ENCODE data around the gene OXLD1.
"Not testable (repeated sequence)": the region's sequence is repeated elsewhere in the genome, so short reads cannot be mapped to it uniquely, and the experiment has no call there.

Gene OXLD1

GRCh38 chr17:81640011-81640410, 26.4 kb downstream of the OXLD1 start:
- Histone ChIP-seq H3K27me3 (ENCODE audit: control insufficient read depth, insufficient read depth, low read length, poor library complexity, severe bottlenecking) (no peaks in the 10 kb centered on the region), H3K9me3 (ENCODE audit: control insufficient read depth, low read length) (no peaks in the 10 kb centered on the region), H3K36me3 (ENCODE audit: control insufficient read depth, insufficient read depth, low read length) (no peaks in the 10 kb centered on the region), H3K4me1 (ENCODE audit: control insufficient read depth, insufficient read depth, low read length) (peaks cover 7% of the 10 kb centered on the region), H3K27ac (ENCODE audit: insufficient read depth, low read depth, low read length, poor library complexity, severe bottlenecking) (no peak overlapping the region), H3K4me3 (ENCODE audit: insufficient read depth, low read depth, low read length) (no peak overlapping the region)
- WGBS, 2 experiments: 92 to 93% methylated on average over 9 of the region's 9 CpGs

- 91 to 94% methylated on average over 4 of the region's 4 CpGs for WGBS, 2 experiments
Observed at GRCh38 chr17:81638683-81639082, 27.7 kb downstream of the OXLD1 start.

GRCh38 chr17:81636505-81637288, 29.7 kb downstream of the OXLD1 start, which contains the start of the genes NPLOC4 and TSPAN10:
Gene NPLOC4, minus strand, starts transcription at chr17:81637112. Its CDS starts 182 bp downstream, at chr17:81636930.
Gene TSPAN10, plus strand, starts transcription at chr17:81637196. Its CDS starts 5,217 bp downstream, at chr17:81642413.
- Histone ChIP-seq H3K36me3 (ENCODE audit: control insufficient read depth, insufficient read depth, low read length) (no peaks in the 10 kb centered on the region), H3K4me3 (ENCODE audit: insufficient read depth, low read depth, low read length) (peak within 1 kb of the TSS; percentile 97), H3K27ac (ENCODE audit: insufficient read depth, low read depth, low read length, poor library complexity, severe bottlenecking) (peak within 1 kb of the TSS; percentile 79), H3K9me3 (ENCODE audit: control insufficient read depth, low read length) (no peaks in the 10 kb centered on the region), H3K27me3 (ENCODE audit: control insufficient read depth, insufficient read depth, low read length, poor library complexity, severe bottlenecking) (no peaks in the 10 kb centered on the region), H3K4me1 (ENCODE audit: control insufficient read depth, insufficient read depth, low read length) (peaks cover 7% of the 10 kb centered on the region)
- WGBS, 2 experiments: 0% methylated on average over 77 of the region's 77 CpGs

More at GRCh38 chr17:81638683-81639082, 27.7 kb downstream of the OXLD1 start:
- Histone ChIP-seq H3K4me3 (ENCODE audit: insufficient read depth, low read depth, low read length) (no peak overlapping the region), H3K4me1 (ENCODE audit: control insufficient read depth, insufficient read depth, low read length) (peaks cover 7% of the 10 kb centered on the region), H3K27me3 (ENCODE audit: control insufficient read depth, insufficient read depth, low read length, poor library complexity, severe bottlenecking) (no peaks in the 10 kb centered on the region), H3K36me3 (ENCODE audit: control insufficient read depth, insufficient read depth, low read length) (no peaks in the 10 kb centered on the region), H3K27ac (ENCODE audit: insufficient read depth, low read depth, low read length, poor library complexity, severe bottlenecking) (no peak overlapping the region), H3K9me3 (ENCODE audit: control insufficient read depth, low read length) (no peaks in the 10 kb centered on the region)

- Histone ChIP-seq H3K27ac (ENCODE audit: insufficient read depth, low read depth, low read length, poor library complexity, severe bottlenecking) (no peak overlapping the region), H3K9me3 (ENCODE audit: control insufficient read depth, low read length) (no peaks in the 10 kb centered on the region), H3K36me3 (ENCODE audit: control insufficient read depth, insufficient read depth, low read length) (no peaks in the 10 kb centered on the region), H3K4me1 (ENCODE audit: control insufficient read depth, insufficient read depth, low read length) (peaks cover 7% of the 10 kb centered on the region), H3K27me3 (ENCODE audit: control insufficient read depth, insufficient read depth, low read length, poor library complexity, severe bottlenecking) (no peaks in the 10 kb centered on the region), H3K4me3 (ENCODE audit: insufficient read depth, low read depth, low read length) (peak overlapping the region; percentile 97)
- 33 to 37% methylated on average over 18 of the region's 18 CpGs for WGBS, 2 experiments
Observed at GRCh38 chr17:81635973-81636504, 30.4 kb downstream of the OXLD1 start.

- Histone ChIP-seq H3K4me1 (ENCODE audit: control insufficient read depth, insufficient read depth, low read length) (peaks cover 7% of the 10 kb centered on the region), H3K4me3 (ENCODE audit: insufficient read depth, low read depth, low read length) (no peak overlapping the region), H3K9me3 (ENCODE audit: control insufficient read depth, low read length) (no peaks in the 10 kb centered on the region), H3K27me3 (ENCODE audit: control insufficient read depth, insufficient read depth, low read length, poor library complexity, severe bottlenecking) (no peaks in the 10 kb centered on the region), H3K27ac (ENCODE audit: insufficient read depth, low read depth, low read length, poor library complexity, severe bottlenecking) (no peak overlapping the region), H3K36me3 (ENCODE audit: control insufficient read depth, insufficient read depth, low read length) (no peaks in the 10 kb centered on the region)
- WGBS, 2 experiments: 92 to 96% methylated on average over 5 of the region's 5 CpGs
Observed at GRCh38 chr17:81635431-81635830, 31.0 kb downstream of the OXLD1 start.

GRCh38 chr17:81631482-81631881, 34.9 kb downstream of the OXLD1 start:
- peaks cover 7% of the 10 kb centered on the region for H3K4me1 ChIP-seq (ENCODE audit: control insufficient read depth, insufficient read depth, low read length)
- no peaks in the 10 kb centered on the region for H3K27me3 ChIP-seq (ENCODE audit: control insufficient read depth, insufficient read depth, low read length, poor library complexity, severe bottlenecking)
- H3K27ac ChIP-seq (ENCODE audit: insufficient read depth, low read depth, low read length, poor library complexity, severe bottlenecking): no peak overlapping the region
- 82% methylated on average over 7 of the region's 7 CpGs for WGBS, 2 experiments
- peaks cover 16% of the 10 kb centered on the region for H3K36me3 ChIP-seq (ENCODE audit: control insufficient read depth, insufficient read depth, low read length)
- no peaks in the 10 kb centered on the region for H3K9me3 ChIP-seq (ENCODE audit: control insufficient read depth, low read length)
- H3K4me3 ChIP-seq (ENCODE audit: insufficient read depth, low read depth, low read length): no peak overlapping the region

- Histone ChIP-seq H3K4me1 (ENCODE audit: control insufficient read depth, insufficient read depth, low read length) (peaks cover 1% of the 10 kb centered on the region), H3K9me3 (ENCODE audit: control insufficient read depth, low read length) (no peaks in the 10 kb centered on the region), H3K27ac (ENCODE audit: insufficient read depth, low read depth, low read length, poor library complexity, severe bottlenecking) (no peak overlapping the region), H3K4me3 (ENCODE audit: insufficient read depth, low read depth, low read length) (no peak overlapping the region), H3K36me3 (ENCODE audit: control insufficient read depth, insufficient read depth, low read length) (peaks cover 26% of the 10 kb centered on the region), H3K27me3 (ENCODE audit: control insufficient read depth, insufficient read depth, low read length, poor library complexity, severe bottlenecking) (no peaks in the 10 kb centered on the region)
- 90 to 96% methylated on average over 8 of the region's 8 CpGs for WGBS, 2 experiments
Observed at GRCh38 chr17:81630274-81630673, 36.1 kb downstream of the OXLD1 start.

GRCh38 chr17:81621494-81622130, 44.8 kb downstream of the OXLD1 start:
- Histone ChIP-seq H3K4me3 (ENCODE audit: insufficient read depth, low read depth, low read length) (no peak overlapping the region), H3K36me3 (ENCODE audit: control insufficient read depth, insufficient read depth, low read length) (peaks cover 59% of the 10 kb centered on the region), H3K27me3 (ENCODE audit: control insufficient read depth, insufficient read depth, low read length, poor library complexity, severe bottlenecking) (no peaks in the 10 kb centered on the region), H3K27ac (ENCODE audit: insufficient read depth, low read depth, low read length, poor library complexity, severe bottlenecking) (no peak overlapping the region), H3K9me3 (ENCODE audit: control insufficient read depth, low read length) (no peaks in the 10 kb centered on the region), H3K4me1 (ENCODE audit: control insufficient read depth, insufficient read depth, low read length) (no peaks in the 10 kb centered on the region)
- WGBS, 2 experiments: 94 to 95% methylated on average over 11 of the region's 11 CpGs

- not testable (repeated sequence) for H3K9me3 ChIP-seq (ENCODE audit: control insufficient read depth, low read length); H3K27ac ChIP-seq (ENCODE audit: insufficient read depth, low read depth, low read length, poor library complexity, severe bottlenecking); H3K4me3 ChIP-seq (ENCODE audit: insufficient read depth, low read depth, low read length); H3K4me1 ChIP-seq (ENCODE audit: control insufficient read depth, insufficient read depth, low read length); H3K27me3 ChIP-seq (ENCODE audit: control insufficient read depth, insufficient read depth, low read length, poor library complexity, severe bottlenecking)
- H3K36me3 ChIP-seq (ENCODE audit: control insufficient read depth, insufficient read depth, low read length): peaks cover 40% of the 10 kb centered on the region
- WGBS, 2 experiments: 99% methylated on average over 13 to 17 of the region's 36 CpGs
Observed at GRCh38 chr17:81618307-81618706, 48.1 kb downstream of the OXLD1 start.

- Histone ChIP-seq H3K36me3 (ENCODE audit: control insufficient read depth, insufficient read depth, low read length) (peaks cover 45% of the 10 kb centered on the region), H3K9me3 (ENCODE audit: control insufficient read depth, low read length) (no peaks in the 10 kb centered on the region), H3K27ac (ENCODE audit: insufficient read depth, low read depth, low read length, poor library complexity, severe bottlenecking) (no peak overlapping the region), H3K4me3 (ENCODE audit: insufficient read depth, low read depth, low read length) (no peak overlapping the region), H3K27me3 (ENCODE audit: control insufficient read depth, insufficient read depth, low read length, poor library complexity, severe bottlenecking) (no peaks in the 10 kb centered on the region), H3K4me1 (ENCODE audit: control insufficient read depth, insufficient read depth, low read length) (no peaks in the 10 kb centered on the region)
- WGBS, 2 experiments: 41 to 48% methylated on average over 6 to 7 of the region's 7 CpGs
Observed at GRCh38 chr17:81616877-81617276, 49.5 kb downstream of the OXLD1 start.
